ENCODE data around the gene CLIC4. TPM values are rescaled to one million over a fixed set of nuclear protein-coding genes. Genes with fewer than 3 reads are reported as not detected.

The CLIC4 gene
- polyA plus RNA-seq, 3 donors, result 9.7 to 38.1 (median 24.6) TPM

GRCh38 chr1:24756395-24756794 lies 11.1 kb downstream of the CLIC4 start:
- H3K4me3 Mint-ChIP-seq, result no peak overlapping the region
- Histone ChIP-seq H4K20me1 (ENCODE audit: insufficient read depth, low read length) (peaks cover 35% of the 10 kb centered on the region), H3K4me3 (replicated peaks in 1 of 3; ENCODE audit: low read depth in 2 of 3, low read length in 3 of 3) (no peak overlapping the region), H3K27ac (ENCODE audit: low read depth in 1 of 2, low read length in 2 of 2) (no peak overlapping the region), H3K4me2 (replicated peaks; ENCODE audit: extremely low read depth, low read length, poor library complexity, severe bottlenecking) (no peak overlapping the region), H2AFZ (ENCODE audit: insufficient read depth, low read depth, low read length, poor library complexity, severe bottlenecking) (no peak overlapping the region), H3K27me3 (ENCODE audit: control insufficient read depth in 2 of 2, insufficient read depth in 2 of 2, low read length in 2 of 2) (no peaks in the 10 kb centered on the region), H3K79me2 (ENCODE audit: insufficient read depth, low read length) (peaks cover 80% of the 10 kb centered on the region), H3K4me1 (ENCODE audit: control insufficient read depth in 1 of 2, insufficient read depth in 2 of 2, low read length in 2 of 2) (peaks cover 3 to 7% of the 10 kb centered on the region in 2 donors), H3K9me3 (replicated peaks in 1 of 2; ENCODE audit: control insufficient read depth in 1 of 2, insufficient read depth in 1 of 2, low read length in 2 of 2) (no peaks in the 10 kb centered on the region), H3K9ac (ENCODE audit: insufficient read depth, low read length, poor library complexity, severe bottlenecking) (no peak overlapping the region), H3K36me3 (replicated peaks in 1 of 2; ENCODE audit: control insufficient read depth in 1 of 2, insufficient read depth in 2 of 2, low read length in 2 of 2) (no peaks in the 10 kb centered on the region)
- H3K9me3 Mint-ChIP-seq, result no peaks in the 10 kb centered on the region
- TF ChIP-seq CTCF (IDR thresholded peaks at IDR 0.05), result no peak
- DNase-seq, result no peak
- H3K27me3 Mint-ChIP-seq (ENCODE audit: low read depth in 3 of 3), result peaks cover 0 to 2% (median 0%) of the 10 kb centered on the region in 3 donors
- intact Hi-C loops (cut with micrococcal nuclease), result loop anchor here in 1 of 2 donors (10.0 kb wide), 1 partner anchor 68 kb away; no protein-coding TSS in a partner anchor
- H3K36me3 Mint-ChIP-seq, result peaks cover 0 to 5% of the 10 kb centered on the region in 2 donors
- H3K27ac Mint-ChIP-seq, result no peak overlapping the region
- WGBS (ENCODE audit: insufficient coverage), result no CpG with 5 or more reads among the region's 2 CpGs
- no peaks in the 10 kb centered on the region for H3K4me1 Mint-ChIP-seq

DNA sequence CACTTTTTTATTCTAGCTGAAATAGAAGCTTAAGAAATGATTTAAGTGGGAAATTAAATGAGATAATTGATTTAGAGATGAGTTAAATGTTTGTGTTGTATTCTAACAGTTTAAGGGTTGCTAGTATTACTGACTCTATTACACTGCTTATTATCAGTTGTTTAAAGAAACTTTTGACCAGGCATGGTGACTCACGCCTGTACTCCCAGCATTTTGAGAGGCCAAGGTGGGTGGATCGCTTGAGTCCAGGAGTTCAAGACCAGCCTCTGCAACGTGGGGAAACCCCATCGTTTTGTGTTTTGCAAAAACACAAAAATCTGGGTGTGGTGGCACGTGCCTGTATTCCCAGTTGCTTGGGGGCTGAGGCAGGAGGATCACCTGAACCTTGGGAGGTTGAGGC lies 14.2 kb downstream of the CLIC4 start:
- intact Hi-C loops (cut with micrococcal nuclease), result loop anchor here in 1 of 2 donors (10.0 kb wide), 1 partner anchor 65 kb away; no protein-coding TSS in a partner anchor
- no peak overlapping the region for H3K27ac ChIP-seq (ENCODE audit: low read depth in 1 of 2, low read length in 2 of 2)
- H3K36me3 ChIP-seq (replicated peaks in 1 of 2; ENCODE audit: control insufficient read depth in 1 of 2, insufficient read depth in 2 of 2, low read length in 2 of 2), result no peaks in the 10 kb centered on the region
- no peak for TF ChIP-seq CTCF (IDR thresholded peaks at IDR 0.05)
- no peaks in the 10 kb centered on the region for H3K27me3 ChIP-seq (ENCODE audit: control insufficient read depth in 2 of 2, insufficient read depth in 2 of 2, low read length in 2 of 2)
- H3K4me3 ChIP-seq (replicated peaks in 1 of 3; ENCODE audit: low read depth in 2 of 3, low read length in 3 of 3), result no peak overlapping the region
- H3K4me2 ChIP-seq (replicated peaks; ENCODE audit: extremely low read depth, low read length, poor library complexity, severe bottlenecking), result no peak overlapping the region
- H3K9me3 Mint-ChIP-seq, result no peaks in the 10 kb centered on the region
- peaks cover 0 to 2% (median 0%) of the 10 kb centered on the region in 3 donors for H3K27me3 Mint-ChIP-seq (ENCODE audit: low read depth in 3 of 3)
- H3K36me3 Mint-ChIP-seq, result peaks cover 0 to 5% of the 10 kb centered on the region in 2 donors
- WGBS (ENCODE audit: insufficient coverage), result 100% methylated on average over 5 of the region's 5 CpGs
- no peaks in the 10 kb centered on the region for H3K4me1 Mint-ChIP-seq
- H3K9ac ChIP-seq (ENCODE audit: insufficient read depth, low read length, poor library complexity, severe bottlenecking), result no peak overlapping the region
- H2AFZ ChIP-seq (ENCODE audit: insufficient read depth, low read depth, low read length, poor library complexity, severe bottlenecking), result no peak overlapping the region
- no peak for DNase-seq
- H3K27ac Mint-ChIP-seq, result no peak overlapping the region
- no peaks in the 10 kb centered on the region for H3K9me3 ChIP-seq (replicated peaks in 1 of 2; ENCODE audit: control insufficient read depth in 1 of 2, insufficient read depth in 1 of 2, low read length in 2 of 2)
- H3K79me2 ChIP-seq (ENCODE audit: insufficient read depth, low read length), result peaks cover 69% of the 10 kb centered on the region
- peaks cover 17 to 25% of the 10 kb centered on the region in 2 donors for H3K4me1 ChIP-seq (ENCODE audit: control insufficient read depth in 1 of 2, insufficient read depth in 2 of 2, low read length in 2 of 2)
- H4K20me1 ChIP-seq (ENCODE audit: insufficient read depth, low read length), result peaks cover 17% of the 10 kb centered on the region
- no peak overlapping the region for H3K4me3 Mint-ChIP-seq
